ENCODE measurements around the gene MBLAC1.
"Not testable (repeated sequence)": the region's sequence is repeated elsewhere in the genome, so short reads cannot be mapped to it uniquely, and the experiment has no call there.

Gene MBLAC1

GRCh38 chr7:100122067-100122466, 4.7 kb upstream of the MBLAC1 start:
- FAIRE-seq, result no peak
- no peak for DNase-seq (ENCODE audit: low spot score)

GRCh38 chr7:100122568-100122967, 4.2 kb upstream of the MBLAC1 start:
- DNase-seq (ENCODE audit: low spot score) (no peak), FAIRE-seq (no peak)

GRCh38 chr7:100124301-100125230, 2.2 kb upstream of the MBLAC1 start:
- FAIRE-seq (no peak), DNase-seq (ENCODE audit: low spot score) (no peak)

- FAIRE-seq, result no peak
These were observed 382 bp upstream of the MBLAC1 start for GRCh38 chr7:100126239-100126930.

GRCh38 chr7:100127866-100128636, 1.3 kb downstream of the MBLAC1 start:
- FAIRE-seq (no peak), DNase-seq (ENCODE audit: low spot score) (peak; percentile 54)

More at GRCh38 chr7:100126239-100126930, 382 bp upstream of the MBLAC1 start:
- DNase-seq (ENCODE audit: low spot score), result no peak

GRCh38 chr7:100128637-100128963, 1.8 kb downstream of the MBLAC1 start:
- DNase-seq (ENCODE audit: low spot score), result no peak
- no peak for FAIRE-seq

GRCh38 chr7:100130220-100130607, 3.4 kb downstream of the MBLAC1 start:
- DNase-seq (ENCODE audit: low spot score); FAIRE-seq: not testable (repeated sequence)

- FAIRE-seq (no peak), DNase-seq (ENCODE audit: low spot score) (peak; percentile 79)
These were observed 4.1 kb downstream of the MBLAC1 start for GRCh38 chr7:100130608-100131453.

- DNase-seq (ENCODE audit: low spot score) (no peak), FAIRE-seq (no peak)
These were observed 5.4 kb downstream of the MBLAC1 start for GRCh38 chr7:100132126-100132525.

- FAIRE-seq (peak; percentile 95), DNase-seq (ENCODE audit: low spot score) (peak; percentile 87)
These were observed 6.0 kb downstream of the MBLAC1 start for GRCh38 chr7:100132697-100133151.

GRCh38 chr7:100137851-100138760, 11.3 kb downstream of the MBLAC1 start:
- DNase-seq (ENCODE audit: low spot score), result no peak
- FAIRE-seq, result no peak

GRCh38 chr7:100141555-100141949, 14.8 kb downstream of the MBLAC1 start:
- no peak for FAIRE-seq

GRCh38 chr7:100142461-100142860, 15.7 kb downstream of the MBLAC1 start:
- DNase-seq (ENCODE audit: low spot score), result no peak
- FAIRE-seq, result no peak

More at GRCh38 chr7:100141555-100141949, 14.8 kb downstream of the MBLAC1 start:
- DNase-seq (ENCODE audit: low spot score), result no peak

GRCh38 chr7:100146350-100146749, 19.6 kb downstream of the MBLAC1 start:
- DNase-seq (ENCODE audit: low spot score); FAIRE-seq: not testable (repeated sequence)

GRCh38 chr7:100147278-100147677, 20.5 kb downstream of the MBLAC1 start:
- DNase-seq (ENCODE audit: low spot score) (no peak), FAIRE-seq (no peak)

- DNase-seq (ENCODE audit: low spot score) (no peak), FAIRE-seq (no peak)
These were observed 21.4 kb downstream of the MBLAC1 start for GRCh38 chr7:100148225-100148558.

- FAIRE-seq, result peak; percentile 98
- DNase-seq (ENCODE audit: low spot score), result peak; percentile 100
These were observed 22.0 kb downstream of the MBLAC1 start, which contains the start of gene LAMTOR4 for GRCh38 chr7:100148559-100149328. Gene LAMTOR4 (plus strand): TSS chr7:100148918. CDS start chr7:100148973, 55 bp downstream.

GRCh38 chr7:100152404-100152803, 25.6 kb downstream of the MBLAC1 start:
- no peak for DNase-seq (ENCODE audit: low spot score)
- no peak for FAIRE-seq

Data from urothelium cell line (cell line).